Panc1 (cell line): Measurements from ENCODE around the gene IBA57.

ENCODE experiments used
- POLR2AphosphoS5 ChIP-seq: IDR thresholded peaks from 2 replicates; pipeline ENCODE4 v1.6.1; 2012; ENCODE audit warnings: mild to moderate bottlenecking, low read depth, low read length, moderate library complexity
- TF ChIP-seq, protein P1 (sequence below): fragments of 450-650 bp; IDR thresholded peaks from 2 replicates; pipeline ENCODE4 v1.5.1; 2017; ENCODE audit warnings: mild to moderate bottlenecking
- TF ChIP-seq, protein P2 (sequence below), 2 experiments: IDR thresholded peaks; 2 replicates each; pipeline ENCODE4 v1.6.1; 2011 to 2012; ENCODE audit warnings: low read depth in 2 of 2, control low read depth in 1 of 2, low read length in 1 of 2, mild to moderate bottlenecking in 1 of 2, moderate library complexity in 1 of 2; ENCODE audit not compliant: insufficient read depth in 1 of 2

GRCh38 chr1:228211531-228212414, 46.2 kb downstream of the IBA57 start:
- TF ChIP-seq, protein P1, sequence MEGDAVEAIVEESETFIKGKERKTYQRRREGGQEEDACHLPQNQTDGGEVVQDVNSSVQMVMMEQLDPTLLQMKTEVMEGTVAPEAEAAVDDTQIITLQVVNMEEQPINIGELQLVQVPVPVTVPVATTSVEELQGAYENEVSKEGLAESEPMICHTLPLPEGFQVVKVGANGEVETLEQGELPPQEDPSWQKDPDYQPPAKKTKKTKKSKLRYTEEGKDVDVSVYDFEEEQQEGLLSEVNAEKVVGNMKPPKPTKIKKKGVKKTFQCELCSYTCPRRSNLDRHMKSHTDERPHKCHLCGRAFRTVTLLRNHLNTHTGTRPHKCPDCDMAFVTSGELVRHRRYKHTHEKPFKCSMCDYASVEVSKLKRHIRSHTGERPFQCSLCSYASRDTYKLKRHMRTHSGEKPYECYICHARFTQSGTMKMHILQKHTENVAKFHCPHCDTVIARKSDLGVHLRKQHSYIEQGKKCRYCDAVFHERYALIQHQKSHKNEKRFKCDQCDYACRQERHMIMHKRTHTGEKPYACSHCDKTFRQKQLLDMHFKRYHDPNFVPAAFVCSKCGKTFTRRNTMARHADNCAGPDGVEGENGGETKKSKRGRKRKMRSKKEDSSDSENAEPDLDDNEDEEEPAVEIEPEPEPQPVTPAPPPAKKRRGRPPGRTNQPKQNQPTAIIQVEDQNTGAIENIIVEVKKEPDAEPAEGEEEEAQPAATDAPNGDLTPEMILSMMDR, result no peak
- TF ChIP-seq, protein P2, sequence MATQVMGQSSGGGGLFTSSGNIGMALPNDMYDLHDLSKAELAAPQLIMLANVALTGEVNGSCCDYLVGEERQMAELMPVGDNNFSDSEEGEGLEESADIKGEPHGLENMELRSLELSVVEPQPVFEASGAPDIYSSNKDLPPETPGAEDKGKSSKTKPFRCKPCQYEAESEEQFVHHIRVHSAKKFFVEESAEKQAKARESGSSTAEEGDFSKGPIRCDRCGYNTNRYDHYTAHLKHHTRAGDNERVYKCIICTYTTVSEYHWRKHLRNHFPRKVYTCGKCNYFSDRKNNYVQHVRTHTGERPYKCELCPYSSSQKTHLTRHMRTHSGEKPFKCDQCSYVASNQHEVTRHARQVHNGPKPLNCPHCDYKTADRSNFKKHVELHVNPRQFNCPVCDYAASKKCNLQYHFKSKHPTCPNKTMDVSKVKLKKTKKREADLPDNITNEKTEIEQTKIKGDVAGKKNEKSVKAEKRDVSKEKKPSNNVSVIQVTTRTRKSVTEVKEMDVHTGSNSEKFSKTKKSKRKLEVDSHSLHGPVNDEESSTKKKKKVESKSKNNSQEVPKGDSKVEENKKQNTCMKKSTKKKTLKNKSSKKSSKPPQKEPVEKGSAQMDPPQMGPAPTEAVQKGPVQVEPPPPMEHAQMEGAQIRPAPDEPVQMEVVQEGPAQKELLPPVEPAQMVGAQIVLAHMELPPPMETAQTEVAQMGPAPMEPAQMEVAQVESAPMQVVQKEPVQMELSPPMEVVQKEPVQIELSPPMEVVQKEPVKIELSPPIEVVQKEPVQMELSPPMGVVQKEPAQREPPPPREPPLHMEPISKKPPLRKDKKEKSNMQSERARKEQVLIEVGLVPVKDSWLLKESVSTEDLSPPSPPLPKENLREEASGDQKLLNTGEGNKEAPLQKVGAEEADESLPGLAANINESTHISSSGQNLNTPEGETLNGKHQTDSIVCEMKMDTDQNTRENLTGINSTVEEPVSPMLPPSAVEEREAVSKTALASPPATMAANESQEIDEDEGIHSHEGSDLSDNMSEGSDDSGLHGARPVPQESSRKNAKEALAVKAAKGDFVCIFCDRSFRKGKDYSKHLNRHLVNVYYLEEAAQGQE (IDR thresholded peaks at IDR 0.05; ENCODE audit: insufficient read depth in 1 of 2, low read depth in 2 of 2, low read length in 1 of 2), result no peak
- no peak for TF ChIP-seq POLR2AphosphoS5
